GM18520 (cell line): ENCODE results near the gene GGTLC1.
"Not testable (repeated sequence)": the region's sequence is repeated elsewhere in the genome, so short reads cannot be mapped to it uniquely, and the experiment has no call there.

Experiments used
- ATAC-seq: cut with Tn5 transposase; IDR thresholded peaks from one replicate; pipeline ENCODE4 v1.9.1; 2021; ENCODE audit not compliant: unreplicated experiment

Gene GGTLC1

GRCh38 chr20:23995291-23995690, 6.7 kb upstream of the GGTLC1 start:
- ATAC-seq = not testable (repeated sequence)

DNA sequence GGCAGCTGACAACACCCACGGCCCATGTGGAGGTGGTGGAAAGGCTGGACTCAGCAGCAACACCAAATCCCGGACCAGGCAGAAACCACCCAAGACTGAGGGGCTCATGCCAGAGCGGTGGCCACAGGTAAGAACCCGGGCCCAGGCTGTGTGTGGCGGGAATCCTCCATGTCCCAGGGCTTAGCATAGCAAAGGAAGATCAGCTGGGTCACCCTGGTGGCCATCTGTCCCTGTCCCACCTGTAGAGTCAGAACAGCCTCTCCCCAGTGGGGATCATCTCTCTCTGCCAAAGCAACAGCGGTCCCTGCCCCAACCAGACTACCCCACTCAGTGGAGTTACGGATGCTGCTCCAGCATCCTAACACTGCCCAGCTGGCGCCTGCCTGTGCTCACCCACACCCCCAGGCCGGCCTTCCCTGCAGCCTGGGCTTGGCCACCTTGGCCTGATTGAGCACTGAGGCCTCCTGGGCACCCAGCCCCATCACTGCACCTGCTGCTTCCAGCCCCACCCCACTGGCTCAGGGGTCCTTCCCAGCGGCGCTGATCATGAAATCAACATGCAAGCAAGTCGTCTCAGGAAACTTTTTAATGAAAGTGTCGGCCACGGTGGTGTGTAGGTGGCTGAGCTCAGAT, 5.5 kb upstream of the GGTLC1 start:
- ATAC-seq = not testable (repeated sequence)

- ATAC-seq = not testable (repeated sequence)
Measured at GRCh38 chr20:23993440-23993839, 4.9 kb upstream of the GGTLC1 start.

- ATAC-seq = not testable (repeated sequence)
Measured at GRCh38 chr20:23990296-23990695, 1.7 kb upstream of the GGTLC1 start.

DNA sequence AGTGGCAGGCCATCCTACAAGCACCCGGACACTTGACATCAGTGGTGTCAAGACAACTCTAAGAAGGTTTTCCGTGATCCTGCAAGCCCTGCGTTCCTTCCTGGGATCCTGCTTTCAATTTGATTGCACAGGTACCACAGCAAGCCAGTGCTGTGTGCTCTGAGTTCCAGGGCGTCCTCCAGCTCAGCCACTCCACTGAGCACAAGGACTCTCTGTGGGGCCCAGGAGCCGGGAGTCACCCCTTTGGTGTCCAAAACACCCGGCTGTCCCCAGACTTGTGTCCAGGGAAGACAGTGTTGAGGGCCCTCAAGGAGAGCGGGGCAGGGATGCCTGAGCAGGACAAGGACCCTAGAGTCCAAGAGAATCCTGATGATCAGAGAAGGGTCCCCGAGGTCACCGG, 387 bp upstream of the GGTLC1 start:
- not testable (repeated sequence) for ATAC-seq

- not testable (repeated sequence) for ATAC-seq
Measured at GRCh38 chr20:23986716-23987115, 1.9 kb downstream of the GGTLC1 start.

DNA sequence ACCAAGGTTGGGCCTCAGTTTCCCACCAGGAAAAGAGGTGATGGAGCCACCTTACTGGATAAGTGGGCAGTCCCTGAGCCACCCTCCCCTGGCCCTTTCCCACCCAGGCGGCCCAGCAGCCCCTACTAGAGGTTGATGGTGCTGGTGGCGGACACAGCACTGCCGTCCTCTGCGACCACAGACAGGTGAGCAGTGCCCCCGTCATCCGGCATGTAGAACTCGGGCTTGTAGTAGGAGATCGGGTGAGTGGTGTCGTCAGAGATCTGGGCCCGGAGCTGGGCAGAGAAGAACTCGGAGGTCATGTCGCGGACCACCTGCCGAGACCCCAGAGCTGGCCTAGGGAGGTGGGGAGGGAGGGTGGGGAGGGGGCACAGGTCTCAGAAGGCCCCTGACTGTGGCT, 2.3 kb downstream of the GGTLC1 start:
- not testable (repeated sequence) for ATAC-seq

- not testable (repeated sequence) for ATAC-seq
Measured at GRCh38 chr20:23985790-23986225, 2.8 kb downstream of the GGTLC1 start.

DNA sequence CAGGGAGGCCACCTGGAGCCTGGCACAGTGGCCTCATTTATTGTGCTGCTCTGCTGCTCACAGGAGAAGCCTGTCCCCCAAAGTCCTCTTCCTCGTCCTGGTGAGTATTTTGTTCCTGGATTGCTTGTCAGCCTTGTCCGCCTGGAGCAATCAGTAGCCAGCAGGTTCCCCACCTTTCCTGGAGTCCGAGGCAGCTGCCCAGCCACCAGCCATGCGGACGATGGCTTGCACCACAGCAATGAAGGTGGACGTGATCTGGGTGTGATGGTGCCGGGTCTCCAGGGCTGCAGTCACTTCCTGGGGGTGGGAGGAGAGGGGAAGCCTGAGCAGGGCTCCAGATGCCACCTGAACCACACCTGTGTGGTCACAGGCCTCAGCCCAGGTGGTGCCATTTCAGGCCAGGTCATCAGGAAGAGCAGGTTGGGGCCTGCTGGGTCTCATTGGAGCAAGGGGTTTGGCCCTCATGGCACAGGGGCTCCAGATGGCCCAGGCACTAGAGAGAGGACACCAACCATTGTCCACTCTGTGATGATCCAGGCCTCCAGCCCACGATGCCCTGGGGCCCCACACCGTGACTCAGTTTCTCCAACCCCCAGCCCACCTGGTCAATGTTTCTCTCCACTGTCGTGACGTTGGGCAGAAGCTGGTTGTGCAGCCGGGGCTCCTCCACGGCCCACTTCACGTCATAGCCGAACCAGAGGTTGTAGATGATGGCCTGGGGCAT, 3.4 kb downstream of the GGTLC1 start:
- not testable (repeated sequence) for ATAC-seq

DNA sequence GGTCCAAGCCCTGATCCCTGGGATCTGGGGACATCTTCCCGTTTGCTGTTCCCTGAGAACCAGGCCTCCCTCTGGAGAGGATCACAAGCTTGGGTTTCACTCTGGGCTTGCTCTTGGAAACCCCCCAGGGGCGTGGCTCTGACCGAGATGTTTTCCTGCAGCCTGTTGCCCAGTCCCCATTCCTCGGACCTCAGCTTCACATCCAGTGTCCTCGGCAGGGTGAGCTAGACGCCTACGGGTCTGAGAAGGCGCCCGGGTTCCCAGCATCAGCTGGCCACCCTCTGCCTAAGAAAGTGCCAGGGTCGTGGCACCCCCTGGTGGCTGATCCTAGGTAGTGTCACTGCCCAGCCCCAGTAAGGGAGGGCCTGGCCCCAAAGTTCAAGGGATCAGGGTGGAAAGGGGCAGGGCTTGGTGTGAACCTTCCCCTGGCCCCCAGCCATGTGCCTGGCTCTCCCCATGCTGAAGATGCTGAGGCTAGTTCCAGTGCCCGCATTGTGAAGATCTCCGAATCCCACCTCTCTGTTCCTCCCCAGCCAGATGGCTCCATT, 4.0 kb downstream of the GGTLC1 start:
- not testable (repeated sequence) for ATAC-seq

DNA sequence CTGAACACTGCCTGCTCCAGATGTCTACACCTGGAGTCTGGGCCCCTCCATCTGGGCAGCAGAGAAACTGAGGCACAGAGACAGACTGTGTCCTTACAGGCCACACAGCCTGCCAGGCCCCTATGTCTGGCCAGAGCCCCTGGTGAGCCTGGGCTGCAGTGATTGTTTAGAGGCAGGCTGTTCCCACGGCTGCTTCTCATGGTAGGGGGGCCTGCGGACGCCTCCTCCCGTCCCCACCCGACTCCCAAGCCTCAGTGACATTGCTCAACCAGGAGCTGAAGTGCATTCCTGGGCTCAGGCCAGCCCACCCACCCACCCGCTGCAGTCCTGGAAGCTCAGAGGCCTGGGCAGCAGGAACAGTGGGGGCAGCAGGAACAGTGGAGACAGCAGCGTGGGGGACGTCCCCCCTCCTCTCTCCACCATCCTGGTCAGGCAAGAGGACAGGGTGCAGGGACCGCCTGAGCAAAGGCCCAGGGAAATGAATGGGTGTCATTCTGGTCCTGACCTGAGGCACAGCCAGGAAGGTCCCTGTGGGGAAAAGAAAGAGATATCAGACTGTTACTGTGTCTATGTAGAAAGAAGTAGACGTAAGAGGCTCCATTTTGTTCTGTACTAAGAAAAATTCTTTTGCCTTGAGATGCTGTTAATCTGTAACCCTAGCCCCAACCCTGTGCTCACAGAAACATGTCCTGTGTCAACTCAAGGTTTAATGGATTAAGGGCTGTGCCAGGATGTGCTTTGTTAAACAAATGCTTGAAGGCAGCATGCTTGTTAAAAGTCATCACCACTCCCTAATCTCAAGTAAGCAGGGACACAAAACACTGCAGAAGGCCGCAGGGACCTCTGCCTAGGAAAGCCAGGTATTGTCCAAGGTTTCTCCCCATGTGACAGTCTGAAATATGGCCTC, 6.2 kb downstream of the GGTLC1 start:
- not testable (repeated sequence) for ATAC-seq

DNA sequence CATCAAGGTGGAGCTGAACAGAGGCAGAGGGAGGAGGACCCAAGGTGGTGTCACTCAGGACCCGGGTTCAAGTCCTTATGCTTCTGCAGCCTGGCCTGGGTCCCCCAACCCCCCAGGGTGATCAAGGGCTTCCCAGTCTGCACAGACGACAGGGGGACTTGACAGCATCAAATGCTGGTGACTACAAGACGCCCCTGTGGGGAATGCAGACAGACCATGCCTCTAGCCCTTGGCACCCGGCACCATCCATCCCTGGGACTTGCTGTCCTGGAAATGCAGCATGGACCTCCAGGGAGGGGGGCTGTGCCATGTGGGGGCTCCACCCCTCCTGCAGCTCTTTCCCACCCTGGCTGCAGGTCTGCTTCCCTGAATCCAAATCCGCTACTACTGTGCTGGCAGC, 7.1 kb downstream of the GGTLC1 start:
- ATAC-seq = not testable (repeated sequence)

GRCh38 chr20:23981014-23981413, 7.6 kb downstream of the GGTLC1 start:
- ATAC-seq = not testable (repeated sequence)

- not testable (repeated sequence) for ATAC-seq
Measured at GRCh38 chr20:23979899-23980811, 8.4 kb downstream of the GGTLC1 start.

GRCh38 chr20:23979380-23979779, 9.2 kb downstream of the GGTLC1 start:
- ATAC-seq = not testable (repeated sequence)

GRCh38 chr20:23978457-23978856, 10.1 kb downstream of the GGTLC1 start:
- not testable (repeated sequence) for ATAC-seq

DNA sequence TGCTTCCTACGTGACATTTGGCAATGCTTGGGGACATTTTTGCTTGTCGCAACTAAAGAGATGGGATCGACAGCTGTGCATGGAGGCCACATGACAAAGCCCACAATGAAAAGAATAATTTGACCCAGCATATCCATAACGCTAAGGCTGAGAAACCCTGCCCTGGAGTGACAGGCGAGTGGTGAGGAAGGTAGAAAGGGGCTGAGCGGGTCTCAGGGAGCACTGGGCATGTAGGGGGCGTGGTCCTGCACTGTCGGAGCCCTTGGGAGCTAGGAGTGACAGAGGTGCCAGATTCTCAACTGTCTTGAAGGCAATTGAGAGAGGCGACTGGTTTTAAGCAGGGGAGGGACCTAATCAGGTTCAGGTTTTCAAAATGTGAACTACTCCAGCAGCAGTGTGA, 13.6 kb downstream of the GGTLC1 start:
- no peak for ATAC-seq

DNA sequence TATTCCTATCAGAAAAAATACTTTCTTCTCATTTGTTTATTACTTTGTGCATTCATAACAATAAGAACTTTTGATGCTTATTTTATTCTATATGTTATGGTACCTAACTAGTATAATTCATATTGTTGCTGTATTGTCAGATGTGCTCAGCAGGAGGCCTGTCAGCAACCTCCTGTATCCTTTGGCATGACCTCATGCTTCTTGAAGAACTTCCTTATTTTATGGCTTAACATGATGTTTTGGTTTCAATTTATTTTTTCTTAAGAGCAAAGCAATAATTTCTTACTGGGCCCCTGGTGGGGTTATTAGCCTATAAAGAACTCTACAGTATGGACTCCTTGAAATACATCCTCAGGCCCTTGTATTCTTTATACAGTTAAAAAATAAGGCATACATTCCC, 17.3 kb downstream of the GGTLC1 start:
- no peak for ATAC-seq

GRCh38 chr20:23970049-23970448, 18.5 kb downstream of the GGTLC1 start:
- no peak for ATAC-seq

- no peak for ATAC-seq
Measured at GRCh38 chr20:23967616-23967979, 21.0 kb downstream of the GGTLC1 start.
